ENCODE results near the gene SEMA3F.

DNA sequence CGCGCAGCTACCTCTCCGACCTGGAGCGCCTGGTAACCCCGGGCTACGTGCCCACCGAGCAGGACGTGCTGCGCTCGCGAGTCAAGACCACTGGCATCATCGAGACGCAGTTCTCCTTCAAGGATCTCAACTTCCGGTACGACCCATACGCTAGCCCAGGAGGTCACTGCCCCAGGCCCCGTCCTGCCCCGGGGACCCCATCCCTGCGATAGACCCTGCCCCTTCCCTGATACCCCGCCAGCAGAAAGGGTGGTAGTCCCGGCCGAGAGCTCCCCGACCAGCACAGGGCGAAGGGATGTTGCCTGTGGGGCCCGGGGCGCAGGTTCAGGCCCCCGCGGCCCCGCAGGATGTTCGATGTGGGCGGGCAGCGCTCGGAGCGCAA, 38.6 kb downstream of the SEMA3F start:
- TF ChIP-seq, protein P1, sequence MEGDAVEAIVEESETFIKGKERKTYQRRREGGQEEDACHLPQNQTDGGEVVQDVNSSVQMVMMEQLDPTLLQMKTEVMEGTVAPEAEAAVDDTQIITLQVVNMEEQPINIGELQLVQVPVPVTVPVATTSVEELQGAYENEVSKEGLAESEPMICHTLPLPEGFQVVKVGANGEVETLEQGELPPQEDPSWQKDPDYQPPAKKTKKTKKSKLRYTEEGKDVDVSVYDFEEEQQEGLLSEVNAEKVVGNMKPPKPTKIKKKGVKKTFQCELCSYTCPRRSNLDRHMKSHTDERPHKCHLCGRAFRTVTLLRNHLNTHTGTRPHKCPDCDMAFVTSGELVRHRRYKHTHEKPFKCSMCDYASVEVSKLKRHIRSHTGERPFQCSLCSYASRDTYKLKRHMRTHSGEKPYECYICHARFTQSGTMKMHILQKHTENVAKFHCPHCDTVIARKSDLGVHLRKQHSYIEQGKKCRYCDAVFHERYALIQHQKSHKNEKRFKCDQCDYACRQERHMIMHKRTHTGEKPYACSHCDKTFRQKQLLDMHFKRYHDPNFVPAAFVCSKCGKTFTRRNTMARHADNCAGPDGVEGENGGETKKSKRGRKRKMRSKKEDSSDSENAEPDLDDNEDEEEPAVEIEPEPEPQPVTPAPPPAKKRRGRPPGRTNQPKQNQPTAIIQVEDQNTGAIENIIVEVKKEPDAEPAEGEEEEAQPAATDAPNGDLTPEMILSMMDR (IDR thresholded peaks at IDR 0.05; ENCODE audit: insufficient read depth, low read length) = no peak
- no peak for TF ChIP-seq POLR2AphosphoS5 (IDR thresholded peaks at IDR 0.05; ENCODE audit: low read depth)
